HFFc6 (cell line): ENCODE measurements around the gene SHD. TPM values are rescaled to one million over a fixed set of nuclear protein-coding genes. Genes with fewer than 3 reads are reported as not detected.
"Not testable (repeated sequence)": the region's sequence is repeated elsewhere in the genome, so short reads cannot be mapped to it uniquely, and the experiment has no call there.

Experiments
- DNase-seq: peaks from one replicate; pipeline ENCODE4 v3.0.0-alpha.2; 2018
- H3K27ac Mint-ChIP-seq: 2 replicates; pipeline ENCODE4 v1.8.0; 2020; ENCODE audit warnings: mild to moderate bottlenecking, mixed read lengths
- H3K27me3 Mint-ChIP-seq: 2 replicates; pipeline ENCODE4 v1.8.0; 2021; ENCODE audit warnings: mild to moderate bottlenecking, moderate library complexity, mixed read lengths; ENCODE audit not compliant: insufficient read depth
- H3K36me3 Mint-ChIP-seq: 2 replicates; pipeline ENCODE4 v1.8.0; 2021; ENCODE audit warnings: low read depth, mixed read lengths
- H3K4me1 Mint-ChIP-seq: 2 replicates; pipeline ENCODE4 v1.8.0; 2020; ENCODE audit warnings: low read depth, mixed read lengths
- H3K4me3 Mint-ChIP-seq: 2 replicates; pipeline ENCODE4 v1.8.0; 2020; ENCODE audit warnings: mild to moderate bottlenecking, moderate library complexity, mixed read lengths
- H3K9me3 Mint-ChIP-seq: 2 replicates; pipeline ENCODE4 v1.8.0; 2020; ENCODE audit warnings: mild to moderate bottlenecking, mixed read lengths
- total RNA-seq, 6 experiments: library from RNA; stranded (reverse); fragmentation: NEBNext Ultra II Directional; extraction: Animal tissue kit (Norgen Biotek cat#: 25700); gene quantifications; 2 replicates in 1 of 6; 3 replicates in 5 of 6; pipeline ENCODE4 v1.2.3, GENCODE V29; 2021
- TF ChIP-seq, protein P1 (sequence below): fragments of 200-600 bp; sonication (generic); IDR thresholded peaks from 2 replicates; pipeline ENCODE4 v1.5.0; 2021; ENCODE audit warnings: antibody characterized with exemption, mild to moderate bottlenecking

The SHD gene
- total RNA-seq, 6 experiments from 2014 or later: not detected

DNA sequence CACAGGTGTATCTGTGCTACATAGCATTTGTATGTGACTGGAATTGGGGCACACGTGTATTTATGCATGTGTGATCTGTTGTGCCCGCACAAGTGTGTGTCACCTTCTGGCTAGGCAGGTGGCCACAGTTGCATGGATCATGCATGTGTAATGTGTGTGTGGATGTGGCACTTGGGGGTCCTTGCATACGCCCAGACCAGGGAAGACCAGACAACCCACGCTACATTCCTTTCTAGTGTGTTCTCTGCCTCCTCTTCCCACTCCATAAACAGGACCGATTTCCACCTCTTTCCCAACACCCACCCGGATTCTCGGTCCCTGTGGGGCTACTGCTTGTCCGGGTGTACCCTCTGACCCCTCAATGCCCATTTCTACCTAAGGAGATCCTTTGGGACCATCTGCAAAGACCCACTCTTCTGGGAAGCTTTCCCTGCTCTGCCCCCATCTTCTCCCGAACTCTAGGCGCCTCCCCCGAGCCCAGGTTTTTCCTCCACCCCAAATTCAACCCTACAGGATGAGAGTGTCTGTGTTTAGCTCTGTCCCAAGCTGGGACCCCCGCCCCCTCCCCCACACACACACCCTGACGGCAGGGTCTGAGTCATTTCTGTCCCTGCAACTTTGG, 47.3 kb downstream of the SHD start:
- TF ChIP-seq, protein P1, sequence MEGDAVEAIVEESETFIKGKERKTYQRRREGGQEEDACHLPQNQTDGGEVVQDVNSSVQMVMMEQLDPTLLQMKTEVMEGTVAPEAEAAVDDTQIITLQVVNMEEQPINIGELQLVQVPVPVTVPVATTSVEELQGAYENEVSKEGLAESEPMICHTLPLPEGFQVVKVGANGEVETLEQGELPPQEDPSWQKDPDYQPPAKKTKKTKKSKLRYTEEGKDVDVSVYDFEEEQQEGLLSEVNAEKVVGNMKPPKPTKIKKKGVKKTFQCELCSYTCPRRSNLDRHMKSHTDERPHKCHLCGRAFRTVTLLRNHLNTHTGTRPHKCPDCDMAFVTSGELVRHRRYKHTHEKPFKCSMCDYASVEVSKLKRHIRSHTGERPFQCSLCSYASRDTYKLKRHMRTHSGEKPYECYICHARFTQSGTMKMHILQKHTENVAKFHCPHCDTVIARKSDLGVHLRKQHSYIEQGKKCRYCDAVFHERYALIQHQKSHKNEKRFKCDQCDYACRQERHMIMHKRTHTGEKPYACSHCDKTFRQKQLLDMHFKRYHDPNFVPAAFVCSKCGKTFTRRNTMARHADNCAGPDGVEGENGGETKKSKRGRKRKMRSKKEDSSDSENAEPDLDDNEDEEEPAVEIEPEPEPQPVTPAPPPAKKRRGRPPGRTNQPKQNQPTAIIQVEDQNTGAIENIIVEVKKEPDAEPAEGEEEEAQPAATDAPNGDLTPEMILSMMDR: no peak
- peaks cover 10% of the 10 kb centered on the region for H3K9me3 Mint-ChIP-seq
- H3K27me3 Mint-ChIP-seq: peaks cover 4% of the 10 kb centered on the region
- no peaks in the 10 kb centered on the region for H3K36me3 Mint-ChIP-seq
- no peaks in the 10 kb centered on the region for H3K4me1 Mint-ChIP-seq
- H3K4me3 Mint-ChIP-seq: no peak overlapping the region
- no peak overlapping the region for H3K27ac Mint-ChIP-seq
- DNase-seq: no peak

DNA sequence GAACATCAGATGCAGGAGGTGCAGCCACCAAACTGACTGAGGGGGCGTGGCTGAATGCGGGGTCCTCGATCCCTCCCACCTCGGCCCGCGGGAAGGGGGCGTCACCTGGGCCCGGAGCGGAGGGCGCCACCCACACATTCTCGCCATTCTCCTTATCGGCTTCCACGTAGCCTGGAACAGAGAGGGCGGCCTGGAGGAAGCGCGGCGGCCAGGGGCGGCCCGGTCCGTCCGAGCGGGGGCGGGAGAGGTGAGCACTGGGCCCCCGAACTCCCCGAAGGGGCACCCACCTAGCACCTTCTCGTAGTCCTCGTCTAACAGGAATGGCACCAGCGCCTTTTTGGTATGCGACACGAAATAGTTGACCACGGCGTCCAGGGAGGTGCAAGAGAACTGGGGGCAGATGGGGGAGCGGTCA, 47.8 kb downstream of the SHD start:
- Mint-ChIP-seq H3K9me3 (peaks cover 5% of the 10 kb centered on the region; the same call in 1 of the 2 replicates), H3K27ac (no peak overlapping the region), H3K4me1 (no peaks in the 10 kb centered on the region), H3K36me3 (no peaks in the 10 kb centered on the region), H3K27me3 (peaks cover 4% of the 10 kb centered on the region), H3K4me3 (no peak overlapping the region; the same call in 1 of the 2 replicates)
- no peak for DNase-seq
- TF ChIP-seq, protein P1: no peak

DNA sequence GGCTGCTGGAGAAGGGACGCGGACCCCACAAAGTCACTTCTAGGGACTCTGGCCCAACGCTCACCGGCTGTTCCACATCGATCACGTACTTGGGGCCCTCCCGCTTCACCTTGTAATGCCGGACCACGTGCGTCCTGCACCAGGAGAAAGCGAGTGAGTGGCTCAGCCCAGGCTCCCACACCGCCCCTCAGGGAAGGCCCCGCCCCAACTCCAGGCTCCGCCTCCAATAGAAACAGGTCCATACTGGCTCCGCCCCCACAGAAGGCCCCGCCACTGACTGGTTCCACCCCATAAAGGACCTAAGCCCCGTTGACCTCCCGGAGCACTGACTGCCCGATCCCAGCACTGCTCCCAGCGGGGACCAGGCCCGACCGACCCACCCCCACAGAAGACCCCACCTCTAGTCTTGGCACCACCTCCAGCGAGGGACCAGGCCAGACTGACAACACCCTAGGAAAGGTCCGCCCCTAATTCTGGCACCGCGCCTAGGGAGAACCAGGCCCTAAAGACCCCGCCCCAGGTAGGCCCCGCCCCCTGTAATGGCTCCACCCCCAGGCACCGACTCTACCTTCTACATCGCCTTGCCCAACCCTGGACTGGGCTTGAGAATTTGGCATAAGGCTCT, 48.3 kb downstream of the SHD start:
- H3K27ac Mint-ChIP-seq: no peak overlapping the region
- peaks cover 4% of the 10 kb centered on the region for H3K27me3 Mint-ChIP-seq
- TF ChIP-seq, protein P1: no peak
- peak overlapping the region; percentile 47; the same call in 1 of the 2 replicates for H3K4me3 Mint-ChIP-seq
- DNase-seq: no peak
- no peaks in the 10 kb centered on the region for H3K4me1 Mint-ChIP-seq
- no peaks in the 10 kb centered on the region for H3K36me3 Mint-ChIP-seq
- no peaks in the 10 kb centered on the region for H3K9me3 Mint-ChIP-seq

DNA sequence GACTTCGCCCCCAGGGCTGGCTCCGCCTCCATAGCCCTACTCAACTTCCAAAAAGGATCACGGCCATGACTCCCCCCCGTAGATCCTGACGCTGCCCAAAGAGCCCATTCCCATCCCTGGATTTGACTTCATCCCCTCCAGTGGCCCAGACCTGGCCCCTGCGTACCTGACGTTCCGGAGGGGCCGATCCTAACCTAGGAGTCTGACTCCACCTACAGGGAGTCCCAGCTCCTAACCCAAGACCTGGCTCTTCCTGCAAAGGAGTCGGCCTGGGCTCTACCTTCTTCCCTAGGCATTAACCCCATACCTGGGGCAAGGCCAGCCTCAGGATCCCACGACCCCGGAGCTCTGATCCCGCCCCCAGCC, 48.8 kb downstream of the SHD start:
- TF ChIP-seq, protein P1: no peak
- DNase-seq: no peak
- Mint-ChIP-seq H3K4me1 (no peaks in the 10 kb centered on the region), H3K27me3 (peaks cover 4% of the 10 kb centered on the region), H3K36me3 (no peaks in the 10 kb centered on the region), H3K27ac (no peak overlapping the region), H3K9me3 (no peaks in the 10 kb centered on the region), H3K4me3 (peak overlapping the region; percentile 47)

DNA sequence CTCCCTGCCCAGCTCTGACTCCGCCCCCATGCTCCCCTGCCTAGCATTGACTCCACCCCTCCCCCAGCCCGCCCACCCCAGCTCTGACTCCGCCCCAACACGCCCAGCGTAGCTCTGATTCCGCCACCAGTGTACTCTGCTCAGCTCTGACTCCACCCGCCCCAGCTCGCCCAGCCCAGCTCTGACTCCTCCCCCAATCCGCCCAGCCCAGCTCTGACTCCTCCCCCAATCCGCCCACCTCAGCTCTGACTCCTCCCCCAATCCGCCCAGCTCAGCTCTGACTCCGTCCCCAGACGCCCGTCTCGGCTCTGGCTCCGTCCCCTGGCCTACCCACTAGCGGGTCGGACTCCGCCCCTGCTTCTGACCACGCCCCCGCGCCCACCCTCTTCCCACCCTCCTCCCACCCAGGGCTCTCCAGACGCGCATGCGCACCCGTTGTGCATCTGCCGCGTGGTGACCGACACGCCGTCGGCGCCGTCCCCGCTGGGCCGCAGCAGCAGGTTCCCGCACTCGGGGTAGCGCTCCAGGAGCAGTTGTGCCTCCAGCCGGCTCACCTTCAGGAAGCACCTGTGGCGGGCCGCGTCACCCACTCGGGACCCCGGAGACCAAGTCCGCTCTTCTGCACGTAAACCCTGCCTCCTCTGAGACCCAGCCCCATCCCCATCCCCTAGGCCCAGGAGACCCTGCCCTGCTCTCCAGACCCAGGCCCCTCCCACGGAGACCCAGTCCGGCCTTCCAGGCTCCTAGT, 49.4 kb downstream of the SHD start:
- DNase-seq: peak; percentile 89
- Mint-ChIP-seq H3K36me3 (no peaks in the 10 kb centered on the region), H3K27me3 (peaks cover 4% of the 10 kb centered on the region), H3K27ac (peak overlapping the region; percentile 62), H3K4me3 (peak overlapping the region; percentile 85), H3K4me1 (no peaks in the 10 kb centered on the region), H3K9me3 (no peaks in the 10 kb centered on the region)
- TF ChIP-seq, protein P1: no peak

DNA sequence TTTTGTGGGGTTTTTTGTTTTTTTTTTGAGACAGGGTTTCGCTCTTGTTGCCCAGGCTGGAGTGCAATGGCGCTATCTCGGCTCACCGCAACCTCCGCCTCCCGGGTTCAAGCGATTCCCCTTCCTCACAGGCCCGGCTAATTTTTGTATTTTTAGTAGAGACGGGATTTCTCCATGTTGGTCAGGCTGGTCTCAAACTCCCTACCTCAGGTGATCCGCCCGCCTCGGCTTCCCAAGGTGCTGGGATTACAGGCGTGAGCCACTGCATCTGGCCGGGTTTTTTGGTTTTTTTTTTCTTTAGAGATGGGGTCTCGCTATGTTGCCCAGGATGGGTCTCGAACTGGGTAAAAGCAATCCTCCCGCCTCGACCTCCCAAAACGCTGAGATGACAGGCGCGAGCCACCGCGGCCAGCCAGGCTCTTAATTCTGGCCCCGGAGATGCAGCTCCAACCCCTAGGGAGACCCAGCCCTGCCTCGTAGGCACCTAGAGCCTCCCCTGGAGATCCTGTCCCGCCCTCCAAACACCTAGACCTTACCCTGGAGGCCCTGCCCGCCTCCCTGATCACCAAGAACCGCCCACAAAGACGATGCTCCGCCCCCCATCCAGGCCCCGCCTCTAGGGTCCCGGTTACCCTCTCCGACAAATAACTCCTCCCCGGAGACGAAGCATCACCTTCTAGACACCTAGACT, 50.1 kb downstream of the SHD start:
- not testable (repeated sequence) for H3K4me1 Mint-ChIP-seq, H3K9me3 Mint-ChIP-seq, DNase-seq, H3K36me3 Mint-ChIP-seq, H3K27me3 Mint-ChIP-seq
- Mint-ChIP-seq H3K27ac (peak overlapping the region; percentile 62), H3K4me3 (peak overlapping the region; percentile 85)
